Adrenal gland (tissue), 12 donors: ENCODE results near the gene BAG3. TPM values are rescaled to one million over a fixed set of nuclear protein-coding genes. Genes with fewer than 3 reads are reported as not detected.
"Not testable (repeated sequence)": the region's sequence is repeated elsewhere in the genome, so short reads cannot be mapped to it uniquely, and the experiment has no call there.

Experiments
- DNase-seq, 7 donors: peaks; one replicate each; pipeline ENCODE4 v3.0.0-alpha.2; 2019 to 2020
- H3K27ac ChIP-seq, 5 donors: fragments of 200-600 bp; sonication (generic) in 4 of 5; 1 replicate in 3 of 5; 2 replicates in 2 of 5; pipeline versions ENCODE4 v1.5.1 to v1.8.0; 2016 to 2020; ENCODE audit warnings: mild to moderate bottlenecking in 1 of 5
- H3K27me3 ChIP-seq: fragments of 200-600 bp; 2 replicates; pipeline ENCODE4 v1.8.0; 2021
- H3K36me3 ChIP-seq, 2 donors: fragments of 200-600 bp; replicated peaks in 1 of 2; 1 replicate in 1 of 2; 2 replicates in 1 of 2; pipeline versions ENCODE4 v1.5.1 to v1.8.0; 2018 to 2022
- H3K4me1 ChIP-seq, 2 donors: fragments of 200-600 bp; replicated peaks in 1 of 2; 1 replicate in 1 of 2; 2 replicates in 1 of 2; pipeline versions ENCODE4 v1.5.1 to v1.8.0; 2018 to 2021
- H3K4me3 ChIP-seq, 4 donors: fragments of 200-600 bp; sonication (generic) in 3 of 4; one replicate each; pipeline ENCODE4 v1.5.1; 2016 to 2018
- H3K9me3 ChIP-seq, 3 donors: fragments of 200-600 bp; sonication (generic) in 1 of 3; replicated peaks in 1 of 3; 1 replicate in 2 of 3; 2 replicates in 1 of 3; pipeline versions ENCODE4 v1.5.1 to v1.8.0; 2016 to 2021
- CTCF ChIP-seq, 6 experiments: fragments of 450-650 bp in 4 of 6; fragments of 200-600 bp in 2 of 6; sonication (generic) in 1 of 6; IDR thresholded peaks; 1 replicate in 5 of 6; 2 replicates in 1 of 6; pipeline versions ENCODE4 v1.5.1 to v1.8.0; 2016 to 2021; ENCODE audit warnings: antibody characterized with exemption in 6 of 6, mild to moderate bottlenecking in 2 of 6, moderate library complexity in 1 of 6
- POLR2A ChIP-seq, 2 donors: fragments of 450-650 bp; IDR thresholded peaks; one replicate each; pipeline ENCODE4 v1.6.1; 2017; ENCODE audit warnings: antibody characterized with exemption in 2 of 2, mild to moderate bottlenecking in 2 of 2, moderate library complexity in 1 of 2
- WGBS, 4 donors: extraction: QIAGEN DNeasy Blood & Tissue Kit in 2 of 4; methylation state at CpG; one replicate each; pipeline versions ENCODE4 v1.1.5 to v1.1.7; 2013 to 2017; 5-methylcytosine and 5-hydroxymethylcytosine counted together
- intact Hi-C, 2 donors: fragments of 100-400 bp; cut with DNase I; formaldehyde crosslinking; loops; one replicate each; pipeline versions ENCODE4 v1.14.1 to v1.15.0; 2022 to 2023
- polyA plus RNA-seq, 3 donors: library from polyadenylated mRNA; stranded (reverse); fragments of 200-250 nt in 2 of 3; fragments of 350-450 nt in 1 of 3; fragmentation: Illumina TruSeq in 1 of 3; extraction: RNeasy Lipid Tissue Mini Kit (QIAGEN cat#74804) in 1 of 3; gene quantifications; one replicate each; pipeline ENCODE4 v1.2.3, GENCODE V29; 2013 to 2014
- total RNA-seq, 9 donors: library from RNA; depleted of rRNA in 4 of 9; stranded (reverse); fragments of >200 nt in 4 of 9; fragments of 120-200 nt in 1 of 9; fragmentation: NEBNext Ultra II Directional in 1 of 9; extraction: Animal tissue kit (Norgen Biotek cat#: 25700) in 1 of 9; gene quantifications; one replicate each; pipeline versions ENCODE4 v1.1.0 to v1.2.4, GENCODE V29; 2013 to 2023
- donor health status: healthy with polysubstance abuse.
- donor health status: Bipolar disorder and iron deficiency.
- donor health status: DM: yes; HTN: yes; CAD: no.
- donor health status: DM: no; HTN: no; CAD: no.
- donor health status: DM: no; HTN: no; CAD: no.
- donor health status: DM: yes; HTN: yes; CAD: no.

The BAG3 gene
- total and polyA plus RNA-seq, 12 donors: 6.1 to 49.3 (median 30.0) TPM

GRCh38 chr10:119702583-119702982 lies 51.4 kb downstream of the BAG3 start:
- no peak for TF ChIP-seq CTCF (IDR thresholded peaks at IDR 0.05)

GRCh38 chr10:119703903-119704508 lies 52.8 kb downstream of the BAG3 start:
- DNase-seq: no peak
- no peak overlapping the region for H3K4me3 ChIP-seq
- no peaks in the 10 kb centered on the region for H3K36me3 ChIP-seq
- intact Hi-C loops: no loop called here
- TF ChIP-seq POLR2A (IDR thresholded peaks at IDR 0.05) (no peak), CTCF (IDR thresholded peaks at IDR 0.05) (no peak)
- no peaks in the 10 kb centered on the region for H3K27me3 ChIP-seq
- H3K27ac ChIP-seq: no peak overlapping the region
- H3K9me3 ChIP-seq: no peaks in the 10 kb centered on the region
- H3K4me1 ChIP-seq: no peaks in the 10 kb centered on the region
- WGBS, 4 donors: 74 to 80% (median 79%) methylated on average over 9 of the region's 9 CpGs

More at GRCh38 chr10:119702583-119702982, 51.4 kb downstream of the BAG3 start:
- 84 to 87% (median 84%) methylated on average over 2 of the region's 2 CpGs for WGBS, 4 donors
- H3K36me3 ChIP-seq: no peaks in the 10 kb centered on the region
- no peaks in the 10 kb centered on the region for H3K4me1 ChIP-seq
- no peaks in the 10 kb centered on the region for H3K9me3 ChIP-seq
- no peak for DNase-seq
- H3K27me3 ChIP-seq: no peaks in the 10 kb centered on the region
- no peak overlapping the region for H3K27ac ChIP-seq
- intact Hi-C loops: no loop called here
- H3K4me3 ChIP-seq: no peak overlapping the region

GRCh38 chr10:119705434-119705831 lies 54.3 kb downstream of the BAG3 start:
- DNase-seq: no peak
- intact Hi-C loops: no loop called here
- H3K27ac ChIP-seq: no peak overlapping the region
- no peak overlapping the region for H3K4me3 ChIP-seq
- no peaks in the 10 kb centered on the region for H3K36me3 ChIP-seq
- TF ChIP-seq POLR2A (IDR thresholded peaks at IDR 0.05) (no peak), CTCF (IDR thresholded peaks at IDR 0.05) (no peak)
- WGBS, 4 donors: 69 to 80% (median 72%) methylated on average over 3 of the region's 3 CpGs
- no peaks in the 10 kb centered on the region for H3K27me3 ChIP-seq
- no peaks in the 10 kb centered on the region for H3K4me1 ChIP-seq
- H3K9me3 ChIP-seq: no peaks in the 10 kb centered on the region

GRCh38 chr10:119706521-119707278 lies 55.5 kb downstream of the BAG3 start:
- Histone ChIP-seq H3K4me1 (no peaks in the 10 kb centered on the region), H3K9me3 (no peaks in the 10 kb centered on the region), H3K27me3 (no peaks in the 10 kb centered on the region), H3K27ac (no peak overlapping the region), H3K36me3 (no peaks in the 10 kb centered on the region), H3K4me3 (no peak overlapping the region)
- DNase-seq: no peak
- intact Hi-C loops: no loop called here
- 69 to 71% (median 70%) methylated on average over 7 of the region's 7 CpGs for WGBS, 4 donors
- no peak for TF ChIP-seq CTCF (IDR thresholded peaks at IDR 0.05)
- TF ChIP-seq POLR2A (IDR thresholded peaks at IDR 0.05): no peak

- 75 to 85% (median 81%) methylated on average over 5 of the region's 5 CpGs for WGBS, 4 donors
- H3K4me3 ChIP-seq, H3K4me1 ChIP-seq, H3K9me3 ChIP-seq, intact Hi-C loops, H3K36me3 ChIP-seq, DNase-seq, H3K27ac ChIP-seq, H3K27me3 ChIP-seq: not testable (repeated sequence)
These were observed 56.2 kb downstream of the BAG3 start for GRCh38 chr10:119707331-119707730.

GRCh38 chr10:119710935-119711334 lies 59.8 kb downstream of the BAG3 start:
- H3K27ac ChIP-seq, H3K9me3 ChIP-seq, H3K36me3 ChIP-seq, H3K4me3 ChIP-seq, intact Hi-C loops, H3K27me3 ChIP-seq, H3K4me1 ChIP-seq, DNase-seq: not testable (repeated sequence)
- 69 to 91% (median 76%) methylated on average over 1 of the region's 1 CpG; no CpG with 5 or more reads in 1 of the 4 donors for WGBS, 4 donors
